Measurements from ENCODE around the gene NBPF11. TPM values are rescaled to one million over a fixed set of nuclear protein-coding genes. Genes with fewer than 3 reads are reported as not detected.
"Not testable (repeated sequence)": the region's sequence is repeated elsewhere in the genome, so short reads cannot be mapped to it uniquely, and the experiment has no call there.

NBPF11 gene
- total RNA-seq, 1 donor from 2014 or later: 10.4 TPM

DNA sequence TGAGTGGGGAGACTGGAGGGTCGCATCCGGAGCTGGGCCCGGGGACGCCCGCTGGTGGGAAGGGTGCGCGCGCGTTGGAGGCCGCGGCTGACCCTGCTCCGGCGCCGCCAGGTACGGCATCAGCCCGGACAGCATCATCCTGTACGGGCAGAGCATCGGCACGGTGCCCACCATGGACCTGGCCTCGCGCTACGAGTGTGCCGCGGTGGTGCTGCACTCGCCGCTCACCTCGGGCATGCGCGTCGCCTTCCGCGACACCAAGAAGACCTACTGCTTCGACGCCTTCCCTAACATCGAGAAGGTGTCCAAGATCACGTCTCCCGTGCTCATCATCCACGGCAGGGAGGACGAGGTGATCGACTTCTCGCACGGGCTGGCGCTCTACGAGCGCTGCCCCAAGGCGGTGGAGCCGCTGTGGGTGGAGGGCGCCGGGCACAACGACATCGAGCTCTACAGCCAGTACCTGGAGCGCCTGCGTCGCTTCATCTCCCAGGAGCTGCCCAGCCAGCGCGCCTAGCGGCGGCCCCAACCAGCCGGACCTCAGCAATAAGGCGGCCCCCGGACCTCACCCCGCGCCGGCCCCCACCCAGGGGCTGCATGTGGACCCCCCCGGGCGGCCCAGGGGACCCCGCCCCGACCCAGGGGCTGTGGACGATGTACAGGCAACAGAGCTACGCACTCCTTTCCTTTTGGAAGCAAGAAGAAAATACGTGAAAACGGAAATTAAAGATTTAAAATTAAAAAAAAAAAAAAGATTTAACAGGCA lies 2.8 kb downstream of the NBPF11 start:
- not testable (repeated sequence) for DNase-seq

DNA sequence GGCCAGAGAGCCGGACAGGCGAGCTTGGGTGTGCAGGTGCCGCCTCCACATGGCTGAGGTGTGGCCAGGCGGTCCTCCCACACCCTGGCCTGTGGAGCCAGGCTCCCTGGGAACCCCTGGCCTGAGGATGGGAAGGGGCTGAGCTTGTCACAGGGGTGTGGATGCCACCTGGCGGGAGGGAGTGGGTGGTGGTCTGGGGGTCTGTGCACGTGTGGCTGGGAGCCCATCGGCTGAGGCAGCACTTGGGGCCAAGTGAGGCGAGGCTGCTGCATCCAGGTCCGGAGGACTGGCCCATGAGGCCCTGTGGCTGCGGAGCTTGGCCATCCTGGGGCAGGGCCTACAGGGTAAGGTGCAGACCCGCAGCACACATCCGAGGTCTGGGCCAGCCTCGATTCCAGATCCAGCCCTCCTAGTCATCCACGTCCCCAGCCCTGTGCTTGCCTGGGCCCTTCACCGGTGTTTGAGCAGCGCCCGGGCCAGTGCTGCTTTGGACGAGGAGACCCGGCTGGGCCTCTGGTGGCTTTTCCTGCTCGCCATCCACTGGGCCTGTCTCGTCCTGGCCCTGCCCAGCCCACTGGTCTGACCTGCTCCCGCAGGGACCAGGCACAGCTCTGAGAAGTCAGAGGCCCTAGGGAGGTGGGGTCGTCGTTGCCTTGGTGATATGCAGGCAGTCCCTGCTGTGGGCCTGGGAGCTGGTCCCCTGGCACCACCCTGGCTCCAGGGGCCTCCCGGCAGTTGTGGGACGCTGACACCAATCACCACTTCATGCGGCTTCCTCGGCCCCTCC lies 4.8 kb downstream of the NBPF11 start:
- not testable (repeated sequence) for DNase-seq

DNA sequence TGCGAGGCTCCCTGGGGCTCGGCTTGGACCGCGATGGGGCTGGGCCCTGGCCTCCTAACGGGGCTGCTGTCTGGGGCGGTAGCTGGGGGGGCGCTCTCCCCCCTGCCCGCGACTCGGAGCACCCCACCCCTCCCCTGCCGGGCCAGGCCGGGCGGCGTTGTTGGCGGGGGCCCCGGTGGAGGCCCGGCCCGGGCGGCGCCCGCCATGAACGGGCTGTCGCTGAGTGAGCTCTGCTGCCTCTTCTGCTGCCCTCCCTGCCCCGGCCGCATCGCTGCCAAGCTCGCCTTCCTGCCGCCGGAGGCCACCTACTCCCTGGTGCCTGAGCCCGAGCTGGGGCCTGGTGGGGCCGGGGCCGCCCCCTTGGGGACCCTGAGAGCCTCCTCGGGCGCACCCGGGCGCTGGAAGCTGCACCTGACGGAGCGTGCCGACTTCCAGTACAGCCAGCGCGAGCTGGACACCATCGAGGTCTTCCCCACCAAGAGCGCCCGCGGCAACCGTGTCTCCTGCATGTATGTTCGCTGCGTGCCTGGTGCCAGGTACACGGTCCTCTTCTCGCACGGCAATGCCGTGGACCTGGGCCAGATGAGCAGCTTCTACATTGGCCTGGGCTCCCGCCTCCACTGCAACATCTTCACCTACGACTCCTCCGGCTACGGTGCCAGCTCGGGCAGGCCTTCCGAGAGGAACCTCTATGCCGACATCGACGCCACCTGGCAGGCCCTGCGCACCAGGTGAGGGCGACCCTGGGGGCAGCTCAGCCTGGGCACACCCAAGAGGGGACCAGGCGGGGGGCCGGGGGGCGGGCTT lies 5.7 kb downstream of the NBPF11 start:
- DNase-seq: not testable (repeated sequence)

DNA sequence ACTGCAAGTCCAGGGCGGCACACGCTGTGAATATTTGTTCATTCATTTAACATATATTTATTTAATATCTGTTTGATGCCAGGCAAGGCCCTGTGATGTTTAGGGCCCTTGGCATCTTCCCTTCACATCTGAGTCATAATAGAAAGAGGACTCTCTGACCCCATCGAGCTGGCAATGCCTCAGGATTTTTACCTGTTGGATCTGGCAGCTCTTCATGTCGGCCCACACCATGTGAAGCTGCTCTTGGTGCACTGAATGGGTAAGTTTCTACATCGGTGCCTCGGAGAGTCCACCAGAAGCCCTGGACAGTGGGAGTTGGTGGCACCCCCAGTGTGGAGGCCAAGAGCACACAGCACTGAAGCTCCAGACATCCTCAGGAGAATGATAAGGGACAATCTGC lies 8.9 kb downstream of the NBPF11 start:
- DNase-seq: not testable (repeated sequence)

DNA sequence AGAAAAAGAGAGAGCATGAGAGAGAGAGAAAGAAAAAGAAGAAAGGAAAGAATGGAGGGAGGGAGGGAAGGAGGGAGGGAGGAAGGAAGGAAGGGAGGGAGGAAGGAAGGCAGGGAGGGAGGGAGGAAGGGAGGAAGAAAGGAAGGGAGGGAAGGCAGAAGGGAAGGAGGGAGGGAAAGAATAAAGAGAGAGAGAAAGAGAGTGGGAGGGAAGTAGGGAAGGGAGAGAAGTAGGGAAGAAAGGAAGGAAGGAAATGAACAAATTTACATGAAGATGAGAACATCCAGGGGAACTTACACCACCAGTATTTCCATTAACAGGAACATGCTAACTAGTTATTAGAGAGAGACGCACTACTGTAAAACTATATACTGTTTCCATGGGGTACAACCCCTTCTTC lies 10.1 kb downstream of the NBPF11 start:
- not testable (repeated sequence) for DNase-seq

DNA sequence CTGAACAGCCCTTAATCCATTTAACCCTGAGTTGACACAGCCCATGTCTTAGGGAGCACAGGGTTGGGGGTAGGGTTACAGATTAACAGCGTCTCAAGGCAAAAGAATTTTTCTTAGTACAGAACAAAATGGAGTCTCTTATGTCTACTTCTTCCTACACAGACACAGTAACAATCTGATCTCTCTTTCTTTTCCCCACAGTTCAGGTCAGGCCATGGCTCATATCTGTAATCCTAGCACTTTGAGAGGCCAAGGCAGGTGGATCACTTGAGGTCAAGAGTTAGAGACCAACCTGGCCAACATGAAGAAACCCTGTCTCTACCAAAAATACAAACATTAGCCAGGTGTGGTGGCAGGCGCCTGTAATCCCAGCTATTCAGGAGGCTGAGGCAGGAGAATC lies 13.5 kb downstream of the NBPF11 start:
- not testable (repeated sequence) for DNase-seq

DNA sequence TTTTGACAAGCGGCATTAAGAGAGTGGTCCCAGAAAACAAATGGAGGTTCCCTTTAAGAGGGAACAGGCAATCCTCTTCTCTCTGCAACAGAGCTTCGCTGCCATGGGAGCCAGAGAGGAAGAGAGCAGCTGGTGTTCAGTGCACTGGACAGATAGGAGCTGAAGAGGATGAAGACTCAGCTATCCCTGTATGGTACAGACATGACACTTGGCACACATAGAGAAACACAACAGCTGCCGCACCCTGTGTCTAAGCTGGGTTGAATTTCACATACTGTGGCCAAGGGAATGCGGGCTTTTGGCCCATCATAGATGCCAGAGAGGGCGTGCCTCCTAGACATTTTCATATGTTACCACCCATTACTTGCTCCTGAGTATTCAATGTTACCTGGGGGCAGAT lies 29.7 kb downstream of the NBPF11 start:
- peak; percentile 88 for DNase-seq

DNA sequence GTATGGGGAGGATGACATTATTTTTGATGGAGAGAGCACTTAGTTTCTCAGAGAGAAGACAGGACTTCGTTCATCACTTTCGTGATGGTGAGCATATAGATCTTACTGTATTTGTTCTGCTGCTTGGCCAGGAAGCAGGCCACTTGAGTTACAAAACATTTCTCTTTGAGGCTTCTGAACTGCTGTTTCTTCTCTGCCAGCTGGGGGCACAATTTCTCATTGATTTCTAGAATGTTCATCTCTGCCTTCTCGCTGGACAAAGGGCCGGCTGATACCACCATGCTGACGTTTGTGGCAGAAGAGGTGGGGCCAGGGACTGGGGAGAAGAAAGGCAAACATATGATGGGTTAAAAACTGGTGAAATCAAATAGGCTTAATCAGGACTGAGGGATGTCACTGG lies 31.7 kb downstream of the NBPF11 start:
- peak; percentile 12 for DNase-seq

DNA sequence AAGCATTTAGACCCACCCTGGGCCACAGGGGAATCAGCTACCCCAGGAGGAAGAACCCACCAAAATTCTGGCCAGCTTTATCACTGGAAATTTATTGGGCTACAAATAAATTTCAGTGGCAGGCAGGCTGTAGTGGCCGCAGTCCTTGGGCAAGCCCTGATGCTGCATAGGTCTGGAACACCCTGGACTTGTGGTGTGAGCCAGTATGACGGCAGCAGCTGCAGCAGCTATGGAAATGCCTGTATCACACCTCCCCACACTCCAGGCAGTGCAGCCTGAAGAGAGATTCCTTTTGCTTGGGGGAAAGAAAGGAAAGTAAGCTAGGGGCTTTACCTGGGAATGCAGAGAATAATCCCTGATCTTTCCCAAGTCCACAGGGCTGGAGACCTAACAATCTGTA lies 56.3 kb downstream of the NBPF11 start:
- not testable (repeated sequence) for DNase-seq

GRCh38 chr1:148086196-148086595 lies 65.9 kb downstream of the NBPF11 start:
- not testable (repeated sequence) for DNase-seq

DNA sequence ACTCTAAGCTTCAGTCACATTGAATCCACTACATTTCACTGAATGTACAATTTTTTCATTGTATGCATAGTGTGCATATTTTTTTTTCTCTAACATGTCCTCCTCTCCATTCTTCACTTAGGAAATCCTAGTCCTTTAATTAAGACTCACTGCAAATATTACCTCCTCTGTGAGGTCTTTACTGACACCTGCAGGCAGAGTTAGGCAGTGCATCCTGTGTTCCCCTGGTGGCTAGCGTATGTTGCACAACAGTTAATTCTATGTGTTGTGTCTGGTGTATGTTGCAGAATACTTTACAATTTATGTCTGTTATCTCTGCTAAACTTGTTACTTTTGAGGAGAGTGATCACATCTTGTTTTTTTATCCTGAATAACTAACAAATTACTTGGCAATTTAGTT lies 70.9 kb downstream of the NBPF11 start:
- not testable (repeated sequence) for DNase-seq

GRCh38 chr1:148078632-148079519 lies 73.2 kb downstream of the NBPF11 start:
- DNase-seq: not testable (repeated sequence)

DNA sequence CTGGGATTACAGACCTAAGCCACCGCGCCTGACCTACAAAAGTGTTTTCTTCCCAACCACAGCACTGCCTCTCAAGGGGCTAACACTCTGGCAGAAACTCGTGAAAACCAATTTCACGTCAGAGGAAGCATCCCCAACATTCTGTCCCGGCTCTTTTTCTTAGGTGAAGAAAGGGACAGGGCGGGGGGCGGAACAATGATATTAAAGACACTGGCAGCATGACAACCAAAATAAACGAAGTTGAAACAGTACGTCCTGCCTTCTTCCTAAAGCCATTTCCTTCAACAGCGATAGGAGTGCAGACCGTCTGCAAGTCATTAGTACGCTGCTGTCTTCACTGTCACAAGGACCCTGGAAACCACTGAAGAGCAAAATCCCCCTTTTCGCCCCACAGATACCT lies 74.0 kb downstream of the NBPF11 start:
- not testable (repeated sequence) for DNase-seq

DNA sequence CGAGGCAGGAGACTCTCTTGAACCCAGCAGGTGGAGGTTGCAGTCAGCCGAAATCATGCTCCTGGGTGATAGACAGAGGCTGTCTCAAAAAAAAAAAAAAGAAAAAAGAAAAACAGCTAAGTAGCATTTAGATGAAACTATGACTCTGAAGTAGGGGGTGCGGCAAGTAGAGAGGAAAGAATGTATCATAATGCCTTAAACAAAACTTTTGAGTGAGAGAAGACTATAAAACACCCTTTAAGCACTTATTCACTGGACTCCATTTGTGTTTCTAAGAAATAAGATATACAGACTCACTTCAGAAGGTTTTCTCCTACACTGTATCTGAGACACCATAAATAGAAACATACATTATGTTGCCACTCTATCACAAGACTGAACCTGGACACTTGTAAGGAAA lies 74.6 kb downstream of the NBPF11 start:
- not testable (repeated sequence) for DNase-seq

DNA sequence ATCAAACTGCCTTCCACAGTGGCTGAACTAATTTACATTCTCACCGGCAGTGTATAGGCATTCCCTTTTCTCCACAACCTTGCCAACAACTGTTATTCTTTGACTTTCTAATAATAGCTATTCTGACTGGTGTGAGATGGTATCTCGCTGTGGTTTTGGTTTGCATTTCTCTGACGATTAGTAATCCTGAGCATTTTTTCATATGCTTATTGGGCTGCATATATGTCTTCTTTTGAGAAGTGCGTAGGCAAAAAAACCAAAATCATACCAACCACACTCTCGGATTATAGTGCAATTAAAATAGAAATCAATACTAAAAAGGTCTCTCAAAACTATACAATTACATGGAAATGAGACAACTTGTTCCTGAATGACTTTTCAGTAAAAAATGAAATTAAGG lies 78.7 kb downstream of the NBPF11 start:
- not testable (repeated sequence) for DNase-seq

DNA sequence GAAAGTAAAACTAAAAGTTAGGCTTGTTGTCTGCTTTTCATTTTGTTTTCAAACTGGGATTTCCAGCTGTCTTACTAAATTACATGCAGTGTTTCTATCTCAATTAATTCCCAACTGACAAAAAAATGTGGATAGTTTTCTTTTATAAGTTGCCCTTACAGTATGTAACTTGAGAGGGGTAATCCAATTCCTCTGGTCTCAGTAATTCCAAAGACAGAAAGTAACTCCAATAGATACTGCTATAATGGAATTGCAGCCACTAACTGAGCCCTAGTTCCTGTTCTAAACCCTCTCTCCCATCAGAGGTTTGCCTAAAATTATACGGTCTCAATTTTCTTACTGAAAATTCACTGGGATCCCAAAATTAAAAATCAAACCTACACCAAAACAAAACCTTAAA lies 83.5 kb downstream of the NBPF11 start:
- not testable (repeated sequence) for DNase-seq

GRCh38 chr1:148068201-148068600 lies 83.9 kb downstream of the NBPF11 start:
- DNase-seq: not testable (repeated sequence)

DNA sequence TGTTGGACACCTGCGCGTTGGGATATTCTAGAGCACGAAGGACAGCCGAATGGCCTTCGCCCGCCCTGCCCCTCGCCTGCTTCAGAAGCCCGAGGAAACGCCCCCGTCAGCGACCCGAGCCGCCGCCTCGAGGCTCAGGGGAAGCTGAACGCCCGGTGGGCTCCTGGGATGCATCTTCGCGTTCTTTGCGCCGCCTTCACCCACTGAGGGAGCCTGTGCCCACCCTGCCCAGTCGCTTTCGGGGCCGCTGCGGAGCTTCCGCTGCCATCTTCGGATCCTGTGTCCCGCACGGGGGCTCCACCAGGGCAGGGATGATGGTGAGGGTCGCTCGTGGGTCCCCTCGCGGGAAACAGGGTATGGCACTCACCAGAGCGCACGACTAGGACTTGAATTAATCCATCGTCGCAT lies 91.8 kb downstream of the NBPF11 start:
- not testable (repeated sequence) for DNase-seq

DNA sequence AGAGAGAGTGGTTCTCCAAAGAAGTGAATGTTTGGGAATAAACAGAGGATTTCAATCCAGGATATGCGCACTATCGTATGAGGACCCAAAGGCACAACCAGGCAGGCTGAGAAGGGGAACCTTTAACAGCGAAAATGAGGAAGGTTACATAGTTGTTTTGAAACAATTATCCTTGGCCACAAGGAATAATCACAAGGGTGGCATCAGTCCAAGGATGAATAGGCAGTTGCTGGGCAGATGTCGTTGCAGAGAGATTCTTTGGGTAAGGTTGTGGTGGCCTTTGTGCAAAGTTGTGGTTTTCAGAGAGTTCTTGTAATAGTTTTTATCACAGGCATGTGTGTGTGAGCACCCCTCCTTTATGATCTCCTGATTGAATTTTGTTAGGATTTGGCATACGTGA lies 94.7 kb downstream of the NBPF11 start:
- not testable (repeated sequence) for DNase-seq
